Stimulated activated naive CD4-positive, alpha-beta T cell treated with Interleukin-2 at 50 U/mL for 16 hours (primary cell): Measurements from ENCODE around the gene E2F1.
"Not testable (repeated sequence)": the region's sequence is repeated elsewhere in the genome, so short reads cannot be mapped to it uniquely, and the experiment has no call there.

Experiments
- DNase-seq: peaks from one replicate; lab custom pipeline; 2025; lab: John Stamatoyannopoulos, UW

E2F1 gene

DNA sequence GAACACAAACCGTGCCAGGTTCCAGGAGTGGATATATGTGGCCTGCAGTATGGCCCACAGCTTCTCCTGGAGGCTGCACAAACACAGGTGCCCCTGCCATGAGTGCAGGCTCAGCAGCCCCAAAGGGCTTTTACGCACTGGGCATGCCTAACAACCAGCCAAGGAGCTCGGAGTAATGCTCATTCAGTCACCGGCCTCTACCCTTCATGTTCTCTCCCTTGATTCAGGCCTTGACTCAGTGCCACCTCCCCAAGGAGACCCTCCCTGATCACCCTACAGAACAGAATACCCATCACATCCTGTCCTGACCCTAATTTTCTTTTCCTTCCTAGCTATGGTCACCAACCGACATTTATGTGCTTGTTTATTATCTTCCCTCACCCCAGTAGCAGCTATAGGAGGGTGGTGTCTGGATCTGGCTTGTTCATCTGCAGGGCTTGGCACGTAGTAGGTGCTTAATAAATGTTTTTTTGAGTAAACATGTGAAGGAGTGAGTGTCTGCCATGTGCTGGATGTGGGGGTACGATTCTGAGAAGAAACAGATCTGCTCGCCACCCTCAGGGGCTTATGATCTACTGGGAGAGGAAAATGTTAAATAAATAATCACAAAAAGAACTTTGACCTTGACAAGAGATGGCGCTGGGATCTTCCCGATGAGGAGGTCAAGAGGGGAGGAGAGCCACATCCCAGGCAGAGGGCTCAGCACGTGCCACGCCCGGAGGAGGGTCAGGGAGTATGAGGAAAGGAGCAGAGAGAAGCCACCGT lies 24.7 kb upstream of the E2F1 start:
- DNase-seq, result no peak

DNA sequence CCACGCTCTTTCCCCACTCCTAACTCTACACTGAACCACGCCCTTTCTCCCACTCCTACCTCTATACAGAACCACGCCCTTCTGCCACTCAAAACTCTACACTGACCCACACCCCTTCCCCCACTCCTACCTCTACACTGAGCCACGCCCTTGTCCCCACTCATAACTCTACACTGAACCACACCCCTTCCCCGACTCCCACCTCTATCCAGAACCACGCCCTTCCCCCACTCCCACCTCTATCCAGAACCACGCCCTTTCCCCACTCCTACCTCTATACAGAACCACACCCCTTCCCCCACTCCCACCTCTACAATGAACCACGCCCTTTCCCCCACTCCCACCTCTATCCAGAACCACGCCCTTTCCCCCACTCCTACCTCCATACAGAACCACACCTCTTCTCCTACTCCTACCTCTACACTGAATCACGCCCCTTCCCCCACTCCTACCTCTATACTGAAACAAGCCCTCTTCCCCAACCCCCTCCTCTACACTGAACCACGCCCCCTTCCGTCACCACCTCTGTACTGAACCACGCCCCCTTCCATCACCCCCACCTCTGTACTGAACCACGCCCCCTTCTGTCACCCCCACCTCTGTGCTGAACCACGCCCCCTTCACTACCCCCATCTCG lies 23.8 kb upstream of the E2F1 start:
- no peak for DNase-seq

DNA sequence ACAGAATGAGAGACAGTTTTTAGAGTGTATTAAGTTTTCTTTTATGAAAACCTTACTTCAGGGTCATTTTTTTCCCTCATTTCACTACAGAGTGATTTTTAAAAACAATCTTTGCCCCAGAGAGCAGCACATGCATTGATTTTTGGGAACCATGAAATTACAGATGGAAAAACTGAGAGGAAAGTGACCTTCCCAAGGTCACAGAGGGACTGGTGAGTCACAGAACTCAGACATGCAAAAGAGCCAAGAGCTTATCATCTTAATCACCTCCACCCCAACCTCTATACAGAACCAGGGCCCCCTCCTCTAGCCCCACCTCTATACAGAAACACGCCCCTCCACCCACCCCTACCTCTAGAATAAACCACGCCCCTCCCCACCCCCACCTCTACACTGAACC lies 23.2 kb upstream of the E2F1 start:
- no peak for DNase-seq

DNA sequence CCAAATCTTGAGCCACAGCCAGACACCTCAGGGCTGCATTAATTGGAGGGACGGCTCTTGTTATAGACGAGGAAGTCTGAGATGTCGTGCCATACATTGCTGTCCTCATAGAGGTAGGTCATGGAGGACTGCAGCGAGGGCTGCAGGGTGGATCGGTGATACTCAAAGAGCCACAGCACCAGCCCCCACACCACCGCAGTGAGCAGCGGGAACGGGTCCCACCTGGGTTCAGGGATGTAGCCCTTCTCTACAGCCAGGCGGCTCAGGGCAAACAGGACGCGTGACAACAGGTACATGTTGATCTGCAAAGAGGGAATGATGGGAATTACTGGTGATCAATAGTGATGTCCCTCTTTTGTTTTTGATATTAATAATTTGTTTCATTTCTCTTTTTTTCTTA lies 21.5 kb upstream of the E2F1 start:
- no peak for DNase-seq

DNA sequence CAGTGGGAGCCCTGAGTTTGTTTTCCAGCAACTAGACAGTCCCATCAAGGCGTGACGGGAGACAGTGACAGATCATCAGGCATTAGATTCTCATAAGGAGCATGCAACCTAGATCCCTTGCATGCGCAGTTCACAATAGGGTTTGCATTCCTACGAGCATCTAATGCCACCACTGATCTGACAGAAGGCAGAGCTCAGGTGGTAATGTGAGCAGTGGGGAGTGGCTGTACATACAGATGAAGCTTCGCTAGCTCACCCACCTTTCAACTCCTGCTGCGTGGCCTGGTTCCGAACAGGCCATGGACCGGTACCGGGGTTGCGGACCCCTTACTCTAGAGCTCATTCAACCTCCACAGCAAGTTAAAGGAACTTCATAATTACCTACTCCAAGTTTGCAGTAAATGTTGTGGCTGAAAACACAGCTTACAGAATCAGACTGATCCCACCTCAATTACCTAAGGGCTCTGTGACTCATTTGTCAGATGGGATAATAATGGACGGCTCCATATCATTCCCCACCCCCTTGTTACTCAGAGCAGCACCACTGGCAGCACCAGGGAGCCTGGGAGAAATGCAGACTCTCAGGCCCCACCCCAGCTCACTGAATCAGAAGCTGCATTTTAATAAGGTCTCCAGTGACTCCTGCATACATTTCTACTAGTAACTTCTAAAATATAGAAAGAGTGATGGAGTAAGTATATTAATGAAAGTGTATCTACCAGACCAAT lies 18.2 kb upstream of the E2F1 start:
- DNase-seq, result no peak

DNA sequence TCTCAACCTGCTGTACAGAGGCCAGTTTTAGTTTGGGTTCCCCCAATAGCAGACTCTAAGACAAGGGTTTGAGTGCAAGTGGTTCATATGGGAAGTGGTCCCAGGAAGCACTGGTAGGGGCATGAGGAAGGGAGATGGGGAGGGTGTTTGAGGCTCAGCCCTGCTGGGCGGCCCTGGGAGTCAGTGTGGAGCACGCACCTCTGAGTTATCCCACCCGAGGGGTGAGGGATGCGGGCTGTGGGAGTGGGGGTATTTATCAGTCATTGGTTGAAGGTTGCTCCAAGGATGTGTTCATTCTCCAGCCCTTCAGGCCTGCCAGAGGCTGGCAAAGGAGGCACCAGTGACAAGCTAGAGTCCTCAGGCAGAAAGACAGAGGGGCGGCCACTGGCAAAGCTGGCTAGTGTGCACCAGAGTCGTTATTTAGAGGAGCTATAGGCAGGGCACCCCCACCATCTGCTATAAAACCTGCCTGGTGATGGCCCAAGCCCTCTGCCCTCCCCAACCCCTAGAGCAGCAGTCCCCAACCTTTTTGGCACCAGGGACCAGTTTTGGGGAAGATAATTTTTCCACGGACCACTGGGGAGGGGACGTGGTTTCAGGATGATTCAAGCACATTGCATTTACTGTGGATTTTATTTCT lies 17.4 kb upstream of the E2F1 start:
- DNase-seq, result no peak

DNA sequence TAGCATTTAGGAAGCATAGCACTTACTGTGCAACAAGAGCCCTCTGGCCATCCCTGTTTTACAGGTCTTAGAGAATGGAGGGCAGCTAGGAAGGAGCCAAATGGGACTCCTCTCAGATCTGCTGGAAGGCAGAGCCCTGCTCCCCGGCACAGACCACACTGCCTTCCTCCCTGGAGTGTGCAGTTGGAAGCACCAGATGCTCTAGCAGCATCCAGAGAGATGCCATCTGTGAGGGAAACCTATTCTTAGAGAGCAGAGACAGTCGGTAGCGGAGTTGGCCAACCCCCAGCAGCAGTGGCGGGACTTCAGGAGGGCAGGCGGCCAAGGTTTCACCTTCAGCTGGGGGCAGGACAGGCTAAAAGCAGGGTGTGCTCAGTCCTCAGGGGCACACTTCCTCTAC lies 16.7 kb upstream of the E2F1 start:
- no peak for DNase-seq

DNA sequence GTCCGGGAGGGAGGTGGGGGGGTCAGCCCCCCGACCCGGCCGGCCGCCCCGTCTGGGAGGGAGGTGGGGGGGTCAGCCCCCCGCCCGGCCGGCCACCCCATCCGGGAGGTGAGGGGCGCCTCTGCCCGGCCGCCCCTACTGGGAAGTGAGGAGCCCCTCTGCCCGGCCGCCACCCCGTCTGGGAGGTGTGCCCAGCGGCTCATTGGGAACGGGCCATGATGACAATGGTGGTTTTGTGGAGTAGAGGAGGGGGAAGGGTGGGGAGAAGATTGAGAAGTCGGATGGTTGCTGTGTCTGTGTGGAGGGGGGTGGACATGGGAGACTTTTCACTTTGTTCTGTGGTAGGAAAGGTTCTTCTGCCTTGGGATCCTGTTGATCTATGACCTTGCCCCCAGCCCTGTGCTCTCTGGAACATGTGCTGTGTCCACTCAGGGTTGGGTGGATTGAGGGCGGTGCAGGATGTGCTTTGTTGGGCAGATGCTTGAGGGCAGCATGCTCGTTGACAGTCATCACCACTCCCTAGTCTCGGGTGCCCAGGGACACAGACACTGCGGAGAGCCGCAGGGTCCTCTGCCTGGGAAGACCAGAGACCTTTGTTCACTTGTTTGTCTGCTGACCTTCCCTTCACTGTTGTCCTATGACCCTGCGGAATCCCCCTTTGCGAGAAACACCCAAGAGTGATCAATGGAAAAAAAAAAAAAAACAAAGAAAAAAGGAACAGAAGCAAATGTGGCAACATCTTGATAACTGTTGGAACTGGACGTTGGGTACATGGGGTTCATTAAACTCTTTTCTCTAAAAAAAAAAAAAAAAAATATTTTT lies 15.7 kb upstream of the E2F1 start:
- no peak for DNase-seq

DNA sequence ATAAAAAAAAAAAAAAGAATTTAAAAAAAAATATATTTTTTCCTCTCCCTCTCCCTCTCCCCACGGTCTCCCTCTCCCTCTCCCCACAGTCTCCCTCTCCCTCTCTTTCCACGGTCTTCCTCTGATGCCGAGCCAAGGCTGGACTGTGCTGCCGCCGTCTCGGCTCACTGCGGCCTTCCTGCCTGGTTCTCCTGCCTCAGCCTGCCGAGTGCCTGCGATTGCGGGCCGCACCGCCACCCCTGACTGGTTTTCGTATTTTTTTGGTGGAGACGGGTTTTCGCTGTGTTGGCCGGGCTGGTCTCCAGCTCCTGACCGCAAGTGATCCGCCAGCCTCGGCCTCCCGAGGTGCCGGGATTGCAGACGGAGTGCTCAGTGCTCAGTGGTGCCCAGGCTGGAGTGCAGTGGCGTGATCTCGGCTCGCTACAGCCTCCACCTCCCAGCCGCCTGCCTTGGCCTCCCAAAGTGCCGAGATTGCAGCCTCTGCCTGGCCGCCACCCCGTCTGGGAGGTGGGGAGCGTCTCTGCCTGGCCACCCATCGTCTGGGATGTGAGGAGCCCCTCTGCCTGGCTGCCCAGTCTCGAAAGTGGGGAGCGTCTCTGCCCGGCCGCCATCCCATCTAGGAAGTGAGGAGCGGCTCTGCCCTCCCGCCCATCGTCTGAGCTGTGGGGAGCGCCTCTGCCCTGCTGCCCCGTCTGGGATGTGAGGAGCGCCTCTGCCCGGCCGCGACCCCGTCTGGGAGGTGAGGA lies 14.7 kb upstream of the E2F1 start:
- not testable (repeated sequence) for DNase-seq

DNA sequence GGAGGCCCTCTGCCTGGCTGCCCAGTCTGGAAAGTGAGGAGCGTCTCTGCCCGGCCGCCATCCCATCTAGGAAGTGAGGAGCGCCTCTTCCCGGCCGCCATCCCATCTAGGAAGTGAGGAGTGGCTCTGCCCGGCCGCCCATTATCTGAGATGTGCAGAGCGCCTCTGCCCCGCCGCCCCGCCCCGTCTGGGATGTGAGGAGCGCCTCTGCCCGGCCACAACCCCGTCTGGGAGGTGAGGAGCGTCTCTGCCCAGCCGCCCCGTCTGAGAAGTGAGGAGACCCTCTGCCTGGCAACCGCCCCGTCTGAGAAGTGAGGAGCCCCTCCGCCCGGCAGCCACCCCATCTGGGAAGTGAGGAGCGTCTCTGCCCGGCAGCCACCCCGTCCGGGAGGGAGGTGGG lies 12.8 kb upstream of the E2F1 start:
- DNase-seq, result not testable (repeated sequence)

DNA sequence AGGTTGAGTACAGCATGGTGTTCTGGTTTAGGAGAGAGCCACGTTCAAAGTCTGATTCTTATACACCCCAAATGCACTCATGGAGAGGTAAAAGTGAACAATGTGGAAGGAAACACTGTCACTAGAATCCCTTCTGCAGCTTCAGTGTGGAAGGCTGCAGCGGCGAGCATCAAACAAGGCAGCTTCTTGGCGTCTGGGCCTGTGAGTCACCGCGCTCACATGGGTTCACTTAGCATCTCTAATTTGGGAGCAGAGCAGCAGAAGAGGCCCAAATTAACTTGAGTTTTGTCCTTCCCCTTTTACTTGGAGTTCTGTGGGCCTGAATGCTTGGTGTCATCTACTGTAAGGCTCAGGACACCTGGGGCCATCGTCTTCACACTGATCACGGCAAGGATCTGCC lies 10.9 kb upstream of the E2F1 start:
- no peak for DNase-seq

DNA sequence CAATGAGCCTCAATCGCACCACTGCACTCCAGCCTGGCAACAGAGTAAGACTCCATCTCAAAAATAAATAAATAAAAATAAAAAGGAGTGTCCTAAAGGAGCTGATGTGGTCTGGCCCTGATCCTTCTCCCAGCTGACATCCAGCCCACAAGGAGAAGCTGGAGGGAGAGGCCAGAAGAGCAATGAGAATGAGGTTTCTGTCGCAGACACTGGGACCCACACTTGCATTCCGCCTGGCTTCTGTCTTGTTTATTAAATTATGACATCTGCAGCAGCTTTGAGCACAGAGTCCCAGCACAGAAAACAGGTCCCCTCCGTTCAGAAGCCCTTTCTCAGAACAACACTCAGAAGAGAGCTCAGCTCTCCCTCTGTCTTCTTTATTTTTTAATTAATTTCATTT lies 10.3 kb upstream of the E2F1 start:
- DNase-seq, result no peak

DNA sequence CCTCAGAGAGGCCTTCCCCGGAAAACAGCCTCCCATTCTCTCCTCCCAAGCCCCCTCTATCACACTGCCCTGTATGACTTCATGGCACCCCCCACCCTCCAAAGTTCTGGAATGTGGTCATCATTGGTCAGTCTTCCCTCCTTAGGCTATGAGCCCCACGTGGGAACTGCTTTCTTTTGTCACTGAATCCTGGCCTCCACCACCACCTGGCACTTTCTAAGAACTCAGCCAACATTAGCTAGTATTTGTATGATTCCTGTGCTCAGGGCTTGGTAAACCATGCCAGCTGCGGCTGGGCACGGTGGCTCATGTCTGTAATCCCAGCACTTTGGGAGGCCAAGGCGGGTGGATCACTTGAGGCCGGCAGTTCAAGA lies 8.4 kb upstream of the E2F1 start:
- DNase-seq, result no peak

DNA sequence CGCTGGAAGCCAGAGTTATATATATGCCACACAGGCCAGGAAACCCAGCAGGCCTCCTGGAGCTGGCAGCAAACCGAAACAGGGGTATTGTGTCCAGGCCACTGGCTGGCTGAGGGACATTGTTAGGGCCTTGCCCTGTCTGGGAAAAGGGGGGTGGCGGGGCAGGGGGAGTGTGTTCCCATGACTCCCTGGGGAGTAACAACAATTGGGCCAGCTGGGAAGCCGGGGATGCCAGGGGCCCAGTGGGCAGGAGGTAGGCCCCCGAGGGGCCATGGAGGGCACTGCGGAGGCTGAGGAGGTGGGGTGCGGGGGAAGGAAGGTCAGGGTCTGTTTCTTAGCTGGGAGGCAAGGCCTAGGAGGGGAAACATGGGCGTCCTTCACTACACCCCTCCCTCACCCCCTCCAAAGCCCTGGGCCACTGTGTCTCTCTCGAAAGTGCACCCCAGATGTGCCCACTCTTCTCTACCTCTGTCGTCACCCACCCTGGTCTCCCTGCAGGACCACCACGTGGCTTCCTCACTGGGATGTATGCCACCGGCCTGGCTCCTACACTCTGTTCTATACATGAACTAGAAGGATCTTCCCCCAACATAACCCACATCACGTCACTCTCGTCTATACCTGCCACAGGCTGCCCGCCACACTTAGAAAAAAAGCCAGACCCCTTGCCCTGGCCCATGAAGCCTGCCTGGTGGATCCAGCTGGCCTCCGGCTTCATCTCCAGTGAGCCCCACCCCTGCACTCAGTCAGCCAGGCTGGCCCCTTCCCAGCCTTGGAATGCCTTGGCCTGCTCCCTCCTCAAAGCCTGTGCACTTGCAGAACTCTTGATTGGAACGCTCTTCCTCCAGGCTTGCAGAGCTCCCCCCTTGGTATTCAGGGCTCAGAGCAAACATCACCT lies 7.8 kb upstream of the E2F1 start:
- DNase-seq, result no peak

DNA sequence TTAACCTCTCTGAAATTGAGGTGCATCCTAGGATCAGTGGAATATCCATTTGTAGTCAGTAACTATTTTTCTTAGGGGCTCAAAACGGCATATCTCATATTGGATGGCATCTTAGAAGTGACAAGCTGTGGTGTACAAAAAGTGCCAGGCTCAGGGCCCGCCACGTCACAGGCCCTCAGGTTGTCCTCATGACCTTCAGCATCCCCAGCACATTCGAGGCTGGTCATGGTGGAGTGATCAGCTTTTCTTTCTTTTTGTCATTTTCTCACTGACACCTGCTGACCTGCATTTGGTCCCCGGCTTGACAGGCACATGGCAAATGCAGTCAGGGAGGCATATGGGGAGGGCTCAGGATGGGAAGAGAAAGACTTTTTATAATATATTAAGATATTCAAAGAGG lies 7.1 kb upstream of the E2F1 start:
- no peak for DNase-seq

DNA sequence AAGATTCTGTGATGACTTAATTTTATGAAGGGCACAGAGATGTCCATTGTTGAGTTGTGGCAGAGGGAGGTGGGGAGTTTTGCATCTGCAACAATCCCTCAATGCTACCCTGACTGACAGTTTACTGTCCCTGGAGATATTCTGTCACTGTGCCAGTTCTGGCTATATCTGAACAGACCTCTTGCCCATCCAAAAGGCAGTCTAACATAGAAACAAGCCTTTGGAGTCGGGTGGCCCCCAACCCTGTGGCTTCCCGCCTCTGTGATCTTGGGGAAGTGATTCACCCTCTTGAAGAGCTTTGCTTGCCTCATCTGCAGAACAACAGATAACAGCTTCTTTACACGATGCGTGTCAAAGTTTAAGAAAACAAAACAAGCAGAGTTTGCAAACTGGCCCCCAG lies 3.8 kb upstream of the E2F1 start:
- peak; percentile 25 for DNase-seq

DNA sequence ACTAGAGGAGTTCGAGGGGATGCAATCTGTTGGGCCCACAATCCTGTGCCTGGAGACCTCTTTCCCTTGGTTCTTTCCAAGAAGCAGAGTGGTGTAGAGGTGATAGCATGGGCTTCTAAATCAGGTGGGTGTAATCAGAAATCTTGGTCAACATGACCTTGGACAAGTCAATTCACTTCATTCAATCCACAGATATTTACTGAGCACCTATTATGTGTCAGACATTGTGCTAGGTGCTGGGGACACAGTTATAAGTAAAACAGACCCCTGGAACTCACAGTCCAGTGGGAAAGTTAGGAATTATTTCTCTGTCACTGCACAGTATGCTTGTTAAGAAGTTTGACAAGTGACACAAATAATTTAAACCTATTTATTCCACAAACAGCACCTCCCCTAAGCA lies 3.3 kb upstream of the E2F1 start:
- no peak for DNase-seq

DNA sequence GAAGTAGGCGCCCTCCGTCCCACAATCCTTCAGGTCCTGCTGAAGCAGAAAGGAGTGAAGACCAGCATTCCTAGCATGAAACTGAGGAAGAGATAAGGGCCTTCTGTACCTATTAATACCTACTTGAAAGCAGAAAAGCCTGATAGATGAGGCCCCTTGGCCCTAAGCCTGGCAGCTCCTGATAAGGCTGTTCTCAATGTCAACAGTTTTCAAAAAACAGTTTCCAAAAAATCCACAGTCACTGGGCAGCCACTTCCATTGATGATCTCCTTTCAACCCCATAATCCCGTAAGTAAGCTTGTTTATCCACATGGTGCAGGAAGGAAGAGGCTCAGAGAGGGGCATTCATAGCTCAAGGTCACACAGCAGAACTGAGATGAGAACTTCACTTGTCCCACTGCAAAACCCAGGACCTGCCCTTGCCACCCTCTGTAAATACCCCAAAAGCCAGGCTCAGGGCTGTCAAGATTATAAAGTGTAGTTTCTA lies 2.8 kb upstream of the E2F1 start:
- DNase-seq, result no peak

DNA sequence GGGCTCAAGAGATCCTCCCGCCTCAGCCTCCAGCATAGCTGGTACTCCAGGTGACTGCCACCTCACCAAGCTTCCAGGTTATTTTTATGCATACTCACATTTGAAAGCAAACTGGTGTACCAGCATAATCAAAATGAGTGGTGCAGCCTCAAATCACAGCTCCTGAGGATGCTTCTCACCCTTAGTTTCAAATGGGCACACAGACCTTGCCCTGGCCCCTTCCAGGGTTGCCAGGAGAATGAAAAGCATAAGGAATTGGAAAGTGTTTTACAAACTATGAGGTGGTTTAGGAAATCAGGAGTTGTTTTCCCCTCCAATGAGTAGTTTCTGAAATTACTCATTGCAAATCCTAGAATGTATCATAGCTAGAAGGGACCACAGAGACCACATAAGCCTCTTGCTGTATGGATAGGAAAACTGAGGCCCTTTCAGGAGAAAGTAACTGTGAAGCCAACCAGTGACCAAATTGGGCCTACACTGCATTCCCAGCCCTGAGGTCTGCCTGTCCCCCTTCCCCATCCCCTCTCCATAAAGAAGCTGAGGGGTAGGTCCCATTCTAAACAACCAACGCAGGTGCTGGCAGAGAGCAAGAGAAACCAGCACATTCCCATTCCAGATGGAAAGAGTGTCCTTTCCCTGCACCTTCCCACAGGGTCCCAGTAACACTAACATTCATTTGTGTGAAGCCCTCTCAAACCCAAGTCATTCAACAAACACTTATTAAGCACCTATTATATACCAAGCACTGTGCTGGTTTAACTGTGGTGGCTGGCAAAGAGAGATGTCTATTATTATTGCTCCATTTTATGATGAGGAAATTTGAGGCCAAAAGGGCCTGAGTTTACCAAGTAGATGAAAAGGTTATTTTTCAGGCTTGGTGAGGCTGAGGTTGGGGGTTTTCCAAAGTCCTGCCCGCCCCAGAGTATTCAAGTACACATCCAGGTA lies 2.1 kb upstream of the E2F1 start:
- no peak for DNase-seq
